Mononuclear cell (primary cell): ENCODE results near the gene CACNA1D. TPM values are rescaled to one million over a fixed set of nuclear protein-coding genes. Genes with fewer than 3 reads are reported as not detected.
"Not testable (repeated sequence)": the region's sequence is repeated elsewhere in the genome, so short reads cannot be mapped to it uniquely, and the experiment has no call there.

Source experiments
- H3K27me3 ChIP-seq: 2 replicates; pipeline ENCODE4 v1.6.0; 2011; ENCODE audit warnings: low read length, control low read depth; ENCODE audit not compliant: insufficient read depth
- H3K4me1 ChIP-seq: 2 replicates; pipeline ENCODE4 v1.5.1; 2011; ENCODE audit warnings: mild to moderate bottlenecking, low read length, control low read depth; ENCODE audit not compliant: insufficient read depth
- H3K4me3 ChIP-seq: 2 replicates; pipeline ENCODE4 v1.5.1; 2011; ENCODE audit warnings: mild to moderate bottlenecking, low read length, moderate library complexity
- H3K9me3 ChIP-seq: 2 replicates; pipeline ENCODE4 v1.5.1; 2011; ENCODE audit warnings: low read depth, mild to moderate bottlenecking, control low read depth, low read length
- total RNA-seq: library from RNA; depleted of rRNA; stranded (reverse); fragments of >200 nt; gene quantifications from one replicate; pipeline ENCODE4 v1.2.3, GENCODE V29; 2012

The CACNA1D gene
- total RNA-seq, 1 donor, result 0.84 TPM

- H3K9me3 ChIP-seq, result no peaks in the 10 kb centered on the region
- no peak overlapping the region for H3K4me3 ChIP-seq
- no peaks in the 10 kb centered on the region for H3K4me1 ChIP-seq
- no peaks in the 10 kb centered on the region for H3K27me3 ChIP-seq
Measured at GRCh38 chr3:53649816-53650215, 155.4 kb downstream of the CACNA1D start.

DNA sequence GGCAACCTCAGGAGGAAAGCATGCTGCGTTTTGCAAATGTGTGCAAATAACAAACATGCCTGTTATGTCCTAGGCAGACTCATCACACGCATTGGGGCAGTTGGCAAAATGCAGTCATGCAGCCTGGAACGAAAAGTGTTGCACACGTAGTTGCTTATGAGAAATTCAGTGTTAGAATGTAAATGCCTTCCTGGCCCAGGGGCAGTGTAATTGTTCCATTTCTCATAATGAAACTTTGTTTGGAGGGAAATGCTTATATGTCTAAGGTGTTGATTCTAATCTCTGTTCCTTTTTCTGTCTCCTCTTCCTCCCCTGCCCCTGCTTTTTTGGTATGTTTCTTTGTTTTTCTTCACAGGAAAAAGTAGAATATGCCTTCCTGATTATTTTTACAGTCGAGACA, 156.0 kb downstream of the CACNA1D start:
- Histone ChIP-seq H3K9me3 (no peaks in the 10 kb centered on the region), H3K27me3 (no peaks in the 10 kb centered on the region), H3K4me3 (no peak overlapping the region), H3K4me1 (no peaks in the 10 kb centered on the region)

- Histone ChIP-seq H3K4me3 (no peak overlapping the region), H3K27me3 (no peaks in the 10 kb centered on the region), H3K4me1 (no peaks in the 10 kb centered on the region), H3K9me3 (no peaks in the 10 kb centered on the region)
Measured at GRCh38 chr3:53650928-53651661, 156.7 kb downstream of the CACNA1D start.

DNA sequence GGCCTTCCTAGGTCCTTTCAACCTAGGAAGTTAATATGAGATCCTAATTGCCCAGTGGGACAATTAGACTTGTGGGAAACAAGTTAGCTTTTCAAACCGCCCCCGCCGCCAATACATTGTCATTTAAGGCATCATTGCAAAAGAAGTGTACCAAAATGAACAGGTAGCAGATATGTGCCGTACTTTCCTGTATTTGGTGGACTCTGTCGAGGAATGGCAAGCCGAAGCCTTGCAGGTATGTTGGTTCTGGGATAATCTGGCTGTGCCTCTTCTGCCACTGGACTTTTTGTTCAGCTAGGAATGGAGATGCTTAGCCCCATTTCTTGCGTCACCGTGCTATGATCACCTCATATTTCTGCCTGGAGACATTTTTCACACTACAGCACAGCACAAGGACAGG, 157.5 kb downstream of the CACNA1D start:
- Histone ChIP-seq H3K27me3 (no peaks in the 10 kb centered on the region), H3K4me1 (no peaks in the 10 kb centered on the region), H3K4me3 (no peak overlapping the region), H3K9me3 (no peaks in the 10 kb centered on the region)

DNA sequence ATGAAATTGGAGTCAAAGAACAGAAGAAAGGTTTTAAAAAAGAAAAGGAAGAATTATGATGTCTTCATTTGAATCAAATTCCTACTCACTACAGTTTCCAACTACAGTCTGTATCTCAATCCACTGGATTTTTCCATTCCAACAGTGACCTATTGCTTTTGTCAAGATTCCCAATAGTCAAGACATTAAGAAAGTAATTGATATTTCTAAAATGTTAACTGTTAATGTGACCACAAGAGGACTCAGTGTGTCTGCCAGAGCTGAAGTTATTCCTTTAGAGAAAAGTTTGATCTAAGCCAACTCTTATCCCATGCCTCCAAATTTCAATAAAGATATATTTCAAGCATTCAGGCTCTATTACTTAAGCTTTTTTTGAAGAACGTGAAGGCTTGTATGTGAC, 163.2 kb downstream of the CACNA1D start:
- Histone ChIP-seq H3K4me3 (no peak overlapping the region), H3K27me3 (no peaks in the 10 kb centered on the region), H3K9me3 (peaks cover 8% of the 10 kb centered on the region), H3K4me1 (no peaks in the 10 kb centered on the region)

- Histone ChIP-seq H3K9me3 (peaks cover 8% of the 10 kb centered on the region), H3K27me3 (no peaks in the 10 kb centered on the region), H3K4me3 (no peak overlapping the region), H3K4me1 (no peaks in the 10 kb centered on the region)
Measured at GRCh38 chr3:53658613-53659193, 164.3 kb downstream of the CACNA1D start.

- H3K9me3 ChIP-seq, result peaks cover 8% of the 10 kb centered on the region
- no peaks in the 10 kb centered on the region for H3K27me3 ChIP-seq
- no peaks in the 10 kb centered on the region for H3K4me1 ChIP-seq
- no peak overlapping the region for H3K4me3 ChIP-seq
Measured at GRCh38 chr3:53659996-53660395, 165.6 kb downstream of the CACNA1D start.

DNA sequence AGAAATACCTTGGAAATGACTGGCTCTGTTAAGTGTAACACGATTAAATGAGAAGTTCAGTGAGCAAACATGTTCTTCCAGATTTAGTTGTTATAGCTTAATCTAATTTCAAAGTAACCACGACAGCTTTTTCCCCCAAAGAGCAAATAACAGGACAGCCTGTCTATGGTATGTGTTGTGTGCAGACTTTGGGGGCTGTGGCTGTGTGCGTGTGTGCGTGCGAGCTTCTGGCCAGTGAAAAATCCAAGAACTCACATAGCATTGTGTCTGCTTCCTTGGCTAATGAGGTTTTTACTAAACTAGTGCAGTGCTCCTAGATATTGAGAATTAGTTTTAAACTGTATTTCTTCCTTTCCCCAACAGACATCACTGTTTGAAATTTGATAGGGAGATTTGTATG, 167.1 kb downstream of the CACNA1D start:
- no peaks in the 10 kb centered on the region for H3K4me1 ChIP-seq
- H3K27me3 ChIP-seq, result no peaks in the 10 kb centered on the region
- peaks cover 8% of the 10 kb centered on the region for H3K9me3 ChIP-seq
- no peak overlapping the region for H3K4me3 ChIP-seq

DNA sequence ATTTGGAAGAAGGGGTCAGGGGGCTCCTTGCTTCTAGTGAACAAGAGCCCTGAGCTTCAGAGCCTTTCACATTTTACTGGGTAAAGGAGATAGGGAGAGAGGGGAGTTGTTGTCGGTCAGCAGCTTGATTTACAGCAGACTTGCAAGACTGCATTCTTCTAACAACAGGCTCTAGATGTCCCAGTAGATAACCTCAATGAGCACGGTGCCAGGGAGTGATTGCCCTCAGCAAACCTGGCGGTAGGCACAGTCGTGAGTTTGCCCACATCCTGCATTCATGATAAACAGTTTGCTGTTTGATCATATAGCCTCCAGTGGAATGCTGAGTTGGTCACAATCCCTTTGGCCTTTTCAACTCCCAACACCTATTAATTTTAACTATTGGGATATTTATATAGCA, 170.4 kb downstream of the CACNA1D start:
- not testable (repeated sequence) for H3K4me3 ChIP-seq, H3K27me3 ChIP-seq, H3K9me3 ChIP-seq, H3K4me1 ChIP-seq

DNA sequence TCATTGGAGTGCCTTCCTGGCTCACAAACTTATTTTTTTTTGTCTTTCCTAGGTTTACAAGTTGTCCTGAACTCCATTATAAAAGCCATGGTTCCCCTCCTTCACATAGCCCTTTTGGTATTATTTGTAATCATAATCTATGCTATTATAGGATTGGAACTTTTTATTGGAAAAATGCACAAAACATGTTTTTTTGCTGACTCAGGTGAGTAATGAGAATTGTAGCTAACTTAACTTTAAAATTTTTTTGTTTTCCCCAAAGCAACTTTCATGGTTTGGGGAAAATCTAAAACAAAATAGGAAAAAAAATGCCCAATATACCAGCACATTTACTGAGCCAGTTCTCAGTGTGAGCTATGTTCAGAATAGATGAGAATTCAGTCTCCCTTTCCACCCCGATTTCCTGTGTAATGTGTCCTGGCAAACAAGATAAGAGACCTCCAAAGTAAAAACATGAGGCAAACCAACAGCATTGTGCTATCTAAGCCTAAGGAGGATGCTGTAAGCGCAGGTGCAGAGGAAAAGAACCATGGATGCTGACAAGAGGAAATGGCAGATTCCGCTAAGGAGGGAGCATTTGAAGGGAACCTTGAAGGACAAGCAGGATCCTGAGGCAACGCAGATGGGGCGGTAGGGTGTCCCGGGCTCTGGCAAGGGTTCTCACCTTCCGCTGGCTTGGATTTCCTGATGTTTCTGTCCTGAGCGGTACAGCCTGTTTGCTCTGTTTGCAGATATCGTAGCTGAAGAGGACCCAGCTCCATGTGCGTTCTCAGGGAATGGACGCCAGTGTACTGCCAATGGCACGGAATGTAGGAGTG, 171.4 kb downstream of the CACNA1D start:
- Histone ChIP-seq H3K9me3 (peaks cover 8% of the 10 kb centered on the region), H3K4me3 (no peak overlapping the region), H3K4me1 (no peaks in the 10 kb centered on the region), H3K27me3 (no peaks in the 10 kb centered on the region)

DNA sequence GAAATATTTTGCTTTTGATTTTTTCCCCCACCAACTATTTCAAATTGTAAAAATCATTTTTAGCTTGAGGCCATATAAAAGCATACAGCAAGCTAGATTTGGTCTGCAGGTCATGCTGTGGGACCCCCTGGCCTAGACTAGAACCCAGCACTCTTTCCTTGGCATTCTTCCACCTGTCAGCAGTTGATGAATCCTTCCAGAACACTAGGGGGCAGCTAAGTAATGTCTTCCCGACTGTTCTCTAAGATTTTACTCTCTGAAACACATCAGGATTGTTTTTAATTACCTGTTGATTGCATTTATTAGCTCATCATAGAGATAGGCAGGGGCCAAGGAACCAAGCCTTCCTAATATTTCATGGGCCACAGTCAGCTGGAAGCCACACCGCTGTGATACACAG, 174.5 kb downstream of the CACNA1D start:
- Histone ChIP-seq H3K4me1 (no peaks in the 10 kb centered on the region), H3K9me3 (no peaks in the 10 kb centered on the region), H3K4me3 (no peak overlapping the region), H3K27me3 (no peaks in the 10 kb centered on the region)

- H3K4me3 ChIP-seq, result no peak overlapping the region
- H3K4me1 ChIP-seq, result no peaks in the 10 kb centered on the region
- H3K27me3 ChIP-seq, result no peaks in the 10 kb centered on the region
- H3K9me3 ChIP-seq, result no peaks in the 10 kb centered on the region
Measured at GRCh38 chr3:53670721-53671120, 176.3 kb downstream of the CACNA1D start.

- Histone ChIP-seq H3K9me3 (no peaks in the 10 kb centered on the region), H3K27me3 (no peaks in the 10 kb centered on the region), H3K4me1 (no peaks in the 10 kb centered on the region), H3K4me3 (no peak overlapping the region)
Measured at GRCh38 chr3:53671192-53671960, 177.0 kb downstream of the CACNA1D start.

GRCh38 chr3:53671961-53672299, 177.5 kb downstream of the CACNA1D start:
- H3K4me3 ChIP-seq, result no peak overlapping the region
- H3K27me3 ChIP-seq, result no peaks in the 10 kb centered on the region
- no peaks in the 10 kb centered on the region for H3K4me1 ChIP-seq
- H3K9me3 ChIP-seq, result no peaks in the 10 kb centered on the region

DNA sequence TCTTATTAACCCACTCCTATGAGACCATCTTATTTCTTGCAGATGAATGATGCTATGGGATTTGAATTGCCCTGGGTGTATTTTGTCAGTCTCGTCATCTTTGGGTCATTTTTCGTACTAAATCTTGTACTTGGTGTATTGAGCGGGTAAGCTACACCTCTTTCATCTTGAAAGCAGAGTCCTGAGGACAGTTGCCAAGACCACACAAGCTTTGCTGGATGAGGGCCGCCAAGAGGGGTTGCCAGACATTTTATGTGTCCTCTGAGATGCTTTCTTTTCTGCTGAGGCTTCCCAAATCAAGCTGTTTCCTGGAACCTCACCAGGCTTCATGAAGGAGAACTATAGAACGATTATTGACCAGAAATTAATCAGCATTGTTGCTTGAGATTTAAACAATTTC, 178.6 kb downstream of the CACNA1D start:
- Histone ChIP-seq H3K4me3 (no peak overlapping the region), H3K27me3 (no peaks in the 10 kb centered on the region), H3K9me3 (no peaks in the 10 kb centered on the region), H3K4me1 (no peaks in the 10 kb centered on the region)
